ENCODE data around the gene GRIN2C.

DNA sequence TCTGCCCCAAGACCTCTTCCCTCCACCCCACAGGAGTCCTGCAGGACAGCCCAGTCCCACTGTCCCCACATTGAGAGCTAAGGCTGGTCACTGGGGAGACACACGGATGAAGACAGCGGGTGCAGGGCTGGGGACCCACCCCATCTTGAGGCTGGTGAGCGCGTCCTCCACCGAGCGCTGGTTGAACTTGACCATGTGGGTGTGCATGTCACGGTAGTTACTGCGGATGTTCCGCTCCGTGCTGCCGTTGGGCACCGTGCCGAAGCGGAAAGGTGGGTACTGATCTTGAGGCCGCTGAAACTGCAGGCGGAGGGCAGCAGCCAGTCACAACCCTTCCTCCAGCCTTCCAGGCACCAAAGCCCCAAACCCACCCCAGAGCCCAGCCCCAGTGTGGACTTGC, 13.1 kb downstream of the GRIN2C start:
- TF ChIP-seq EZH2 (IDR thresholded peaks at IDR 0.05) = no peak
- TF ChIP-seq CTCF (IDR thresholded peaks at IDR 0.05) = no peak
- TF ChIP-seq EZH2phosphoT487 (IDR thresholded peaks at IDR 0.05) = no peak
